Fibroblast of peridontal ligament (primary cell): ENCODE measurements around the gene GFM1.
A peak's percentile ranks its signal among the peaks of the same experiment; 100 is the strongest.

ENCODE experiments used
- DNase-seq: peaks from one replicate; pipeline ENCODE4 v3.0.0-alpha.2; 2010; ENCODE audit errors: extremely low read depth

Gene GFM1

GRCh38 chr3:158727206-158728060 lies 83.1 kb downstream of the GFM1 start:
- peak; percentile 89 for DNase-seq

DNA sequence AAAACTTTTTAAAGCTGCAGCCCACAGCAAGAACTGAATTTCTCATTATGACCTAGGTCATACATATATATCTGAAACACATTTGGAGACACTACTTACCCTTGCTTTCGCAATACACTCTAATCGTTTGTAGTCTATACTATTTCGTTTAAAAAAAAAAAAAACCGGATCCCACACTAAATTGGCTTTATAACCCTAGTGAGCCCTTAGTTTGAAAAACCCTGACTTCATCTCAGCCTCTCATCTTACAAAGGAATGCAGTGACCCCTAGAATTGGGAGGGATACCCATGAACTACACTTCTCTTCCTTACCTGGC lies 83.7 kb downstream of the GFM1 start:
- no peak for DNase-seq

- DNase-seq = no peak
Measured at GRCh38 chr3:158728851-158729250, 84.5 kb downstream of the GFM1 start.

- no peak for DNase-seq
Measured at GRCh38 chr3:158731486-158731885, 87.2 kb downstream of the GFM1 start.

DNA sequence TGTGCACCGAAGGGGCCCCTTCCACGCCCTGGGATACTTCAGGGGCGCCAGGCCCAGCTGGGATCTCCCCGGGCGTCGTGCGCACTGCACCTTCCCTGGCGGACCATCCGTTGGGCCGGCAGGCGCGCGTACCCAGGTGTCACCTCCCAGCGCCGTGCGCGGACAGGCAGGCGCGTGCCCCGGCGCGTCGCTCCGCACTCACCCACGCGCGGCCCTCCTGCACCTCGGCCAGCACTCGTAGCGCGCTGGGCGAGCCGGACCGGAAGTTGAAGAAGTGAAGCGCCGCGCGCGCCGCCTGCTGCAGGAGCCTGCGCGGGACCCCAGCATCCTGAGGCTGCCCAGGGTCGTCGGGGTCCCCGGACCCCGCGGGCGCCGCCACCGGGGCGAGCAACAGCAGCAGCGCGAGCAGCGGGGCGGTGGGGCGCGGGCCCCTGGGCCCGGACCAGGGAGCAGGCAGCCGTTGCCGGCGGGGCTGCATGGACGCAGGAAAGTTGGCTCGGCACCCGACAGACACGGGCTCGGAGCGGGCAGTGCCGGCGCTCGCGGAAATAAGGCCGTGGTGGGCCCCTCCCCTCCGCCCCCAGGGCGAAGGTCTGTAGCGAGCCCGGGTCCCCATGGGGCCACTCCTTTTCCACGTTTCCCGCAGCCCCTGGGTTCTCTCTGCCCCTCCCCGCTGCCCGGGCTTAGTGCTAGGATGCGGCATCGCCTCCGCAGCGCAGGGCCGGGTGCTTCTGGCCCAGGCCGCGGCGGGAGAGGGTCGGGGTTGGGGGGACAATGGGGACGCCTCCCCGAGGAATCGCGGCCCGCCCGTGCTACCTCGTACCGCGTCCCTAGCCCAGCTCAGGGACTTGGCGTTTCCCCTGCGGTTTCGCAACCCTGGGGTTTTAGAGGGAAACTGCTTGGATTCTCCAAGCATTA lies 87.9 kb downstream of the GFM1 start, which contains the start of gene RARRES1:
RARRES1 (minus strand) TSS at position 520 of the 918 bp plus-strand sequence; CDS start at position 478, 42 bp downstream.
- DNase-seq = no peak

DNA sequence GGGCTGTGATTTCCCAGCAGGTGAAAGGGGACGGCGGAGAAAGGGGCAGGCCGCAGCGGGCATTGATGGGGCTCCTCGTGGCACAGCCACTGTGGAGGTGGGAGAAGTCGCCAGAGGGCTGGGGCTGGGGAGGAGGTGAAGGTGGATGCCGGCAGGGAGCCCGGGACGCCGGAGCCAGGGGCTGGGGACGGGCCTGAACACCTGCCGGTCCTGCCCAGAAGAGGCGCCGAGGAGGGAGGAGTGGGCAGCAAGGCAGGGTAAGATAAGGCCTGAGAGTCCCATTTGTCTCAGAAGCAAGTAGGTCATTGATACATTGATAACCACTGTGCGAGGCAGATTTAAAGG lies 88.5 kb downstream of the GFM1 start:
- DNase-seq = no peak

GRCh38 chr3:158733656-158734055 lies 89.3 kb downstream of the GFM1 start:
- DNase-seq = no peak

DNA sequence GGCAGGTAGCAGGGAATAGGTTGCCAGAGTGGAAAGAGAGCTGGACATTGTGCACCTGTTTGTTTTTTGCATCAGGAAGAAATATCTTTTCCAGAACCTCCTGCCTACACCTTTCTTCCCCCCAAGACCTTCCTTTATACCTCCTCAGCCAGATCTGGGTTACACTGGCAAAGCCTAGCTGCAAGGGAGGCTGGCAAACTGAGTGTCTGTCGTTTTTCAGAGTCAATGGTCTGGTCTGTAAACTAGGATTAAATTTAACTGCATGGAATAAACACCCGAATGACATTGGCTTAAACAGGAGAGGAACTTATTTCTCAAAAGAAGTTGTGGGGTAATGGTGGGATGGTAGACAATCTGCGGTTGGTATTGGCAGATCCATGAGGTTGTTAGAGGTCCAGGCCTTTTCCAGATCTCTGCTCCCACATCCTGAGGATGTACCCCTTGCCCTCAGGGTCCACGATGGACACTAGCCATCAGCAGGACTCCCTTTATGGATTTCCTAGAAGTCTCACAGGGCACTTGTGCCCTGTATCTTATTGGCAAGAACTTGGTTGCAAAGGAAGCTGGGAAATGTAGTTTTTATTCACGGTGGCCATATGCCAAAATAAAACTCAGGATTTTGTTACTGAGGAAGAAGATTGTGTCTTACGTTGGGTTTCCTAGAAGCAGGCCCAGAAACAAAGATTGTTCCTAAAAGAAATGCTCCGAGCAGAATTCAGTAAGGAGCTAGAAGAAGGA lies 91.1 kb downstream of the GFM1 start:
- no peak for DNase-seq

- no peak for DNase-seq
Measured at GRCh38 chr3:158737410-158737809, 93.1 kb downstream of the GFM1 start.

- DNase-seq = peak; percentile 52
Measured at GRCh38 chr3:158737976-158738615, 93.8 kb downstream of the GFM1 start.

GRCh38 chr3:158738653-158739052 lies 94.3 kb downstream of the GFM1 start:
- DNase-seq = no peak

DNA sequence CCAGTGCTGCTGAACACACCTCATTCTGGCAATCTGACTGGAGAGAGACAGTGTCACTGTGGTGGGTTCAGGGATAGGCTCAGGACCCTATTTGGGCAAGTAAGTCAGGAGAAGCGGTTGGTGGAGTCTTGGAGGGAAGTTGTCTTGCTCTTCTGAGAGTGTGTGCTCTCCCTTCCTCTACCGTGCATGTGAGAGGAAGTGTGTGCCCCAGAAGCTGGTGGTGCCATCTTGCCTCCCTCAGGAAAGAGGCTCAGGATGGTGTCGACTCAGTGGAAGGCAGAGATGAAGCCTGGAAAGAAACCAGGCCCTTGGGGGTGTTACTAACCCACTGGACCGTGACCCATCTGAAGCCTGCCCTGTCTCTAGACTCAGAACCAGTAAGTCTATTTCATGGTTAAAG lies 94.8 kb downstream of the GFM1 start:
- DNase-seq = no peak

DNA sequence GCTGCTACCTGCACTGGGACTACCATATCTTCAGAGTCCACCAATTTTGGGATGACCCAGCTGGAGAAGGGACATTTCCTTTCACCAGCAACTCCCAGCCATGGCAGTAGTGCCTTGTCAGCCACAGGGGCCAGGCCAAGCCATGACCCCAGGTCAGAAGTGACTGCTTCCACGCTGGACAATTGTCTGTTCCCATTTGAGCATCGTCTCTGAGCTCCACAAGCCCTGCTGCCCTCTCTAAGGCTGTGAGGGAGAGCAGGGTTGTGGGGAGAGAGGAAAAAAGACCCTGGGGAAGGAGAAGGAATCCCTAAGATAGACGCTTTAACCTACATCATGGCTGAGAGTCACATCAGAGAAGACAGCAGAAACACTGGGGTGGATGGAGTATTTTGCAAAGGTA lies 95.3 kb downstream of the GFM1 start:
- no peak for DNase-seq
